ENCODE data around the gene NDN.

The NDN gene

DNA sequence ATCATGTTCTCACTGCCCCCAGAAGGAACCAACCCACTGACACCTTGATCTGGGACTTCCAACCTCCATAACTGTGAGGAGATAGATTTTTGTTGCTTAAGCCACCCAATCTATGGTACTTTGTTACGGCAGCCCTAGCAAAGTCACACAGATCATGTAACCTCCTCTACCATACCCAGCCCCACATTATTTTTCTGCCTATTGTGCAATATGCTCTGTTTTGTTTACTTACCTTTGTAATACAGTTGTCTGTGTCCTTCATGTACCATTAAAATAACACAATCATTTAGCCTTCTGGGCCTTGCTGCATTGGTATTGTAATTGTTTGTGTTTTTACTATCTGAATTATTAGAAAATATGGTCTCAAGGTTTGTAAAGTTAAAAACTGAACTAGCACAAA is 16.1 kb downstream of the NDN start:
- Histone ChIP-seq H3K27me3 (no peaks in the 10 kb centered on the region), H3K4me3 (ENCODE audit: low read depth in 1 of 2, low read length in 1 of 2) (no peak overlapping the region), H3K36me3 (no peaks in the 10 kb centered on the region), H3K27ac (no peak overlapping the region), H3K9me3 (no peaks in the 10 kb centered on the region), H3K4me1 (ENCODE audit: control insufficient read depth in 1 of 2, insufficient read depth in 1 of 2, low read depth in 1 of 2, low read length in 1 of 2) (no peaks in the 10 kb centered on the region)
- TF ChIP-seq, protein P1, sequence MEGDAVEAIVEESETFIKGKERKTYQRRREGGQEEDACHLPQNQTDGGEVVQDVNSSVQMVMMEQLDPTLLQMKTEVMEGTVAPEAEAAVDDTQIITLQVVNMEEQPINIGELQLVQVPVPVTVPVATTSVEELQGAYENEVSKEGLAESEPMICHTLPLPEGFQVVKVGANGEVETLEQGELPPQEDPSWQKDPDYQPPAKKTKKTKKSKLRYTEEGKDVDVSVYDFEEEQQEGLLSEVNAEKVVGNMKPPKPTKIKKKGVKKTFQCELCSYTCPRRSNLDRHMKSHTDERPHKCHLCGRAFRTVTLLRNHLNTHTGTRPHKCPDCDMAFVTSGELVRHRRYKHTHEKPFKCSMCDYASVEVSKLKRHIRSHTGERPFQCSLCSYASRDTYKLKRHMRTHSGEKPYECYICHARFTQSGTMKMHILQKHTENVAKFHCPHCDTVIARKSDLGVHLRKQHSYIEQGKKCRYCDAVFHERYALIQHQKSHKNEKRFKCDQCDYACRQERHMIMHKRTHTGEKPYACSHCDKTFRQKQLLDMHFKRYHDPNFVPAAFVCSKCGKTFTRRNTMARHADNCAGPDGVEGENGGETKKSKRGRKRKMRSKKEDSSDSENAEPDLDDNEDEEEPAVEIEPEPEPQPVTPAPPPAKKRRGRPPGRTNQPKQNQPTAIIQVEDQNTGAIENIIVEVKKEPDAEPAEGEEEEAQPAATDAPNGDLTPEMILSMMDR (IDR thresholded peaks at IDR 0.05): no peak

DNA sequence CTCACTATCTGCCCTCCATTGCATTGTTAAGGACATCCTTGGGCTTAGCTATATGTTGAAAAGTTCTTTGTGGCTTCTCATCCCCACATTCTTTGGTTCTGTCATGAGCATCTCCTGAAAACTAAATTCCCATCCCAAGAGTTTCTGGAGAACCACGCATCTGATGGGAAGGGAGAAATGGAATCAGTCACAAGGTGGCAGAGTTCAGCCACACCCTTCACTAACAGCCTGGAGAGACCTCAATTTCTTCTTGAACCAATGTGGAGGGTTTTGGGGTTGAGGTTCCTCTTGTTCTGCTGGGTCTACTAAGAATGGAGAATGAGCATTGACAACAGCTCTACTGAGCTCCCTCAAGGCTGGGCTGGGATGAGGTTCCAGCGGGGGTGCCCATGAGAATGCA is 23.9 kb downstream of the NDN start:
- TF ChIP-seq, protein P1 (IDR thresholded peaks at IDR 0.05): no peak
- Histone ChIP-seq H3K4me3 (ENCODE audit: low read depth in 1 of 2, low read length in 1 of 2) (no peak overlapping the region), H3K27me3 (no peaks in the 10 kb centered on the region), H3K4me1 (ENCODE audit: control insufficient read depth in 1 of 2, insufficient read depth in 1 of 2, low read depth in 1 of 2, low read length in 1 of 2) (no peaks in the 10 kb centered on the region), H3K36me3 (no peaks in the 10 kb centered on the region), H3K27ac (no peak overlapping the region), H3K9me3 (no peaks in the 10 kb centered on the region)

DNA sequence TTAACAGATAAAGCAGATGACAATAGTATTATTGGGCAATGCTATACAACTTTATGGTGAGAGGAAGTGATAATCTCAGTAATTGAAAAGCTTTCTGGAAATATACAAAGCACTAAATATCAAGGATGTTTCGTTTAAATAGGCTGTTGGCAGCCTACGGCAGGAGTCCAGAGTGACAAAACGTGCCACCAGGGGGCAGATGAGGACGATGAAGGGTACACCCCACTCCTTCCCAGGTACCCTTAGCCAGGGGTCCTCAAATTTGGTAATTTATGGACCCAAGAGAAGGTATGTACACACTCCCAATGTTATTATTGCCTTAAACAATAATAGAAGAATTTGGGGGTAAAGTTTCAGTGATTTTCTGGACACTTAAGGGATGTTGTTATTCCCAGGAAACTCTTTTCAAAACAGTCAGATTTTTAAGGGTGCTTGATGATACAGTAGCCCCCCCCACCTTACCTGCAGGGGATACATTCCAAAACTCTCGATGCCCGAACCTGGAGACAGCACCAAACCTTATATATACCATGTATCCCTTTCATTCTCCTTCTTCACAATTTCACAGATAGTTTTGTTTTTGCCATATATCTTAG is 38.1 kb downstream of the NDN start:
- no peak overlapping the region for H3K27ac ChIP-seq
- TF ChIP-seq, protein P1 (IDR thresholded peaks at IDR 0.05): no peak
- no peak overlapping the region for H3K4me3 ChIP-seq (ENCODE audit: low read depth in 1 of 2, low read length in 1 of 2)
- no peaks in the 10 kb centered on the region for H3K4me1 ChIP-seq (ENCODE audit: control insufficient read depth in 1 of 2, insufficient read depth in 1 of 2, low read depth in 1 of 2, low read length in 1 of 2)
- no peaks in the 10 kb centered on the region for H3K9me3 ChIP-seq
- H3K36me3 ChIP-seq: no peaks in the 10 kb centered on the region
- peaks cover 36% of the 10 kb centered on the region for H3K27me3 ChIP-seq

DNA sequence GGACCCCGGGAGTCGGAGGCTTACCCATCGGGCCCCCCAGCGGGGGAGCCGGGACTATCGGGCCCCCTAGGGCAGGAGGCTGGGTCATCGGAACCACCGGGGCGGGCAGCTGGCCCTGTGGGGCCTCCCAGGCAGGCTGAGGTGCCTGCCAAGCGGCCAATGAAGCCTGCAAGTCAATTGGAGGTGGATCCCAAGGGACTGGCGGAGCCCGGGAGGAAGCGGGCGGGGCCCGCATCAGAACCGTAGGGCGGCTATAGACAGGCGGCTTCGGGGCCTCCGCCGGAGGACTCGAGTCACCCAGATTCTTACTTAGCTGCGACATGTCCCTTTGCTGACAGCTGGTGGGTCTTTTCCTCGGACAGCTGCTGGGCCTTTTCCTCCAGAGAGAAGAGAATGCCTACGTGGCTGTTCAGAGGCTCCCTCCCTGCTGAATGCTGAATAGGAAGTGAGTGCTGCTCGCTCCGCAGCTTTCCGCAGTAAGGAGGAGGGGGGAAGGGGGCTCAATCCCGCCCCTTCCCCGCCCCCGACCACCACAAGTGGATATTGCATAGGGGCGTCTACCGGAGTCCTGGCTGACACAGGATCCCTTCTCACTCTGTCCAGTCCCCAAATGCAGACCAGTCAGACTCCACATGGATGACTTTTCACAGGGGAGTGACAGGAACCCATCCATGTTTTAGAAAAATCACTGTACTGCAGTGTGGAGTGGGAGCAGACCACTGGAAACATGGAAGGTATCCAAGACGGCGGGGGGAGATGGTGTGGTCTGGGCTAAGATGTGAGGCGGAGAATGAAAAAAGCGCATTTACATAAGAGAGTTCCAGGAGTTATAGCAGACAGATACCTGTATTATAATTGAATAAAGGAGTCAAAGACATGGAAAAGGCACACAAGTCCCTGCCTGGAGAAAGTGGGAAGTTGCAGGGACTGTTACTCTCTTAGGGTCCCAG is 39.4 kb downstream of the NDN start, which contains the start of gene MAGEL2:
Gene MAGEL2, minus strand, starts transcription at position 447 of the 950 bp plus-strand sequence. Its CDS starts 125 bp downstream, at position 322.
- Histone ChIP-seq H3K9me3 (no peaks in the 10 kb centered on the region), H3K4me3 (ENCODE audit: low read depth in 1 of 2, low read length in 1 of 2) (no peak within 1 kb of the TSS), H3K27ac (no peak within 1 kb of the TSS), H3K27me3 (peaks cover 36% of the 10 kb centered on the region), H3K4me1 (ENCODE audit: control insufficient read depth in 1 of 2, insufficient read depth in 1 of 2, low read depth in 1 of 2, low read length in 1 of 2) (no peaks in the 10 kb centered on the region), H3K36me3 (no peaks in the 10 kb centered on the region)
- TF ChIP-seq, protein P1 (IDR thresholded peaks at IDR 0.05): no peak

DNA sequence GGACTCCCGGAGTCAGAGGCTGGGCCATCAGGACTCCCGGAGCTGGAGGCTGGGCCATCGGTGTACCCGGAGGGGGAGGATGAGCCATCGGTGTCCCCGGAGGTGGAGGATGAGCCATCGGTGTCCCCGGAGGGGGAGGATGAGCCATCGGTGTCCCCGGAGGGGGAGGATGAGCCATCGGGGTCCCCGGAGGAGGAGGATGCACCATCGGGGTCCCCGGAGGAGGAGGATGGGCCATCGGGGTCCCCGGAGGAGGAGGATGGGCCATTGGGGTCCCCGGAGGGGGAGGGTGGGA is 40.2 kb downstream of the NDN start:
- H3K4me1 ChIP-seq (ENCODE audit: control insufficient read depth in 1 of 2, insufficient read depth in 1 of 2, low read depth in 1 of 2, low read length in 1 of 2): no peaks in the 10 kb centered on the region
- no peak overlapping the region for H3K27ac ChIP-seq
- H3K9me3 ChIP-seq: no peaks in the 10 kb centered on the region
- no peaks in the 10 kb centered on the region for H3K36me3 ChIP-seq
- H3K27me3 ChIP-seq: peaks cover 36% of the 10 kb centered on the region
- TF ChIP-seq, protein P1 (IDR thresholded peaks at IDR 0.05): no peak
- no peak overlapping the region for H3K4me3 ChIP-seq (ENCODE audit: low read depth in 1 of 2, low read length in 1 of 2)
